Peyer's patch (tissue), 4 donors: ENCODE measurements around the gene ALG9. TPM values are rescaled to one million over a fixed set of nuclear protein-coding genes. Genes with fewer than 3 reads are reported as not detected.

Experiments used
- DNase-seq, 3 donors: peaks; one replicate each; pipeline ENCODE4 v3.0.0-alpha.2; 2017 to 2019
- H3K27ac ChIP-seq, 4 donors: fragments of 200-600 bp; sonication (generic); one replicate each; pipeline ENCODE4 v1.5.1; 2016 to 2019
- H3K27me3 ChIP-seq, 2 donors: fragments of 200-600 bp; sonication (generic); one replicate each; pipeline ENCODE4 v1.5.1; 2019
- H3K36me3 ChIP-seq, 3 donors: fragments of 200-600 bp; sonication (generic); one replicate each; pipeline ENCODE4 v1.5.1; 2016 to 2019
- H3K4me1 ChIP-seq, 4 donors: fragments of 200-600 bp; sonication (generic); one replicate each; pipeline ENCODE4 v1.5.1; 2016 to 2019
- H3K4me3 ChIP-seq, 4 donors: fragments of 200-600 bp; sonication (generic); 1 replicate in 3 of 4; 2 replicates in 1 of 4; pipeline ENCODE4 v1.5.1; 2016 to 2019; ENCODE audit warnings: mild to moderate bottlenecking in 1 of 4
- H3K9me3 ChIP-seq, 4 donors: fragments of 200-600 bp; sonication (generic); one replicate each; pipeline ENCODE4 v1.5.1; 2016 to 2019; ENCODE audit warnings: mild to moderate bottlenecking in 1 of 4
- POLR2A ChIP-seq, 2 donors: fragments of 450-650 bp; IDR thresholded peaks; one replicate each; pipeline ENCODE4 v1.5.1; 2017; ENCODE audit warnings: antibody characterized with exemption in 2 of 2, mild to moderate bottlenecking in 2 of 2, moderate library complexity in 2 of 2
- total RNA-seq, 4 donors: library from RNA; depleted of rRNA; stranded (reverse); fragments of >200 nt; gene quantifications; one replicate each; pipeline ENCODE4 v1.1.0, GENCODE V29; 2016
- TF ChIP-seq, protein P1 (sequence below), 6 experiments: fragments of 450-650 bp in 4 of 6; fragments of 200-600 bp in 2 of 6; sonication (generic) in 1 of 6; IDR thresholded peaks; one replicate each; pipeline ENCODE4 v1.5.1; 2017 to 2019; ENCODE audit warnings: antibody characterized with exemption in 6 of 6, mild to moderate bottlenecking in 3 of 6, moderate library complexity in 1 of 6

The ALG9 gene
- total RNA-seq, 4 donors from 2014 or later: 14.0 to 32.4 (median 31.7) TPM

DNA sequence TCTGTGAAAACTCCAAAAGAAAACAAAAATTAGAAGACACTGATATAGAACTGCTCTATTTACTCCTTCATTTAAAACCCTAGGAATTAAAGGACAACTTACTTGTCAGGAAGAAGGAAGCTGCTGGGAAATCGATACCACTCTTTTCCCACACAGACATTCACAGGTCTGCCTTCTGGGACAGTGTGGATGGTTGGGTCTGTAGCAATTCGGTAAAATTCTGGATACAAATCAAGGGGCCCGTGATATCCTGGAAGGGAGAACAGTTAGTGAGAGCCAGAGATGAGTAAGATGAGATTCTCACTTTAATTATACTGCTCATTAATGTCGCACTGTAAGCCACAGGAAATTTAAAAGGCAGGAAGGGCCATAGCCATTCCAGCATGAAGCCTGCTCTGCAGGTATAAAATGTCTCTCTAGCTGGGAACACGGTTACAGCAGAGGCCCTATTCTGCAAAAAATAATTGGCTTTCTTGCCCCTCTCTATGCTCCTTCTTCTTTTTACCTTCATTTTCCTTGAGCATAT is 34.0 kb downstream of the ALG9 start:
- Histone ChIP-seq H3K36me3 (peaks cover 0 to 25% (median 0%) of the 10 kb centered on the region in 3 donors), H3K4me1 (no peaks in the 10 kb centered on the region), H3K4me3 (no peak overlapping the region), H3K9me3 (no peaks in the 10 kb centered on the region), H3K27ac (no peak overlapping the region), H3K27me3 (no peaks in the 10 kb centered on the region)
- no peak for DNase-seq
- TF ChIP-seq POLR2A (IDR thresholded peaks at IDR 0.05): no peak
- TF ChIP-seq, protein P1, sequence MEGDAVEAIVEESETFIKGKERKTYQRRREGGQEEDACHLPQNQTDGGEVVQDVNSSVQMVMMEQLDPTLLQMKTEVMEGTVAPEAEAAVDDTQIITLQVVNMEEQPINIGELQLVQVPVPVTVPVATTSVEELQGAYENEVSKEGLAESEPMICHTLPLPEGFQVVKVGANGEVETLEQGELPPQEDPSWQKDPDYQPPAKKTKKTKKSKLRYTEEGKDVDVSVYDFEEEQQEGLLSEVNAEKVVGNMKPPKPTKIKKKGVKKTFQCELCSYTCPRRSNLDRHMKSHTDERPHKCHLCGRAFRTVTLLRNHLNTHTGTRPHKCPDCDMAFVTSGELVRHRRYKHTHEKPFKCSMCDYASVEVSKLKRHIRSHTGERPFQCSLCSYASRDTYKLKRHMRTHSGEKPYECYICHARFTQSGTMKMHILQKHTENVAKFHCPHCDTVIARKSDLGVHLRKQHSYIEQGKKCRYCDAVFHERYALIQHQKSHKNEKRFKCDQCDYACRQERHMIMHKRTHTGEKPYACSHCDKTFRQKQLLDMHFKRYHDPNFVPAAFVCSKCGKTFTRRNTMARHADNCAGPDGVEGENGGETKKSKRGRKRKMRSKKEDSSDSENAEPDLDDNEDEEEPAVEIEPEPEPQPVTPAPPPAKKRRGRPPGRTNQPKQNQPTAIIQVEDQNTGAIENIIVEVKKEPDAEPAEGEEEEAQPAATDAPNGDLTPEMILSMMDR (IDR thresholded peaks at IDR 0.05): no peak

DNA sequence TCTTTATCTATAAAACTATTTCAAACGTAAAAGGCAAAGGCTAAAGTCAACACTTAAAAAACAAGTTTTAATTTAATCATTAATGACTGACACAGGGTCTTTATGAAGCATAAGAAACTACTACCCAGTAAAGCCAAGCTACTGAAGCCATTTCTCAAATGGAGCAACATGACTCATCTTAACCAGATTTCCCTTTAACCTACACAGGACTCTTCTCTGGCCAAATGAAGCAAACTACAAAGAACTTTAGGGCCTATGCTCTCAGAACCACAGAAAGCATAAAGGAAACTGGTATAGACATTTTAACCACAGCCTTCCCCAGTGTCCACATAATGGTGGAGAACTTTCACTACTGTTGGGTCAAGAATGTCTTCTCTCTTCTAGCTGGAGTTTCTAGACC is 34.7 kb downstream of the ALG9 start:
- DNase-seq: no peak
- H3K4me3 ChIP-seq: no peak overlapping the region
- no peaks in the 10 kb centered on the region for H3K9me3 ChIP-seq
- H3K27ac ChIP-seq: no peak overlapping the region
- no peaks in the 10 kb centered on the region for H3K27me3 ChIP-seq
- H3K36me3 ChIP-seq: peaks cover 0 to 25% (median 0%) of the 10 kb centered on the region in 3 donors
- no peak for TF ChIP-seq POLR2A (IDR thresholded peaks at IDR 0.05)
- TF ChIP-seq, protein P1 (IDR thresholded peaks at IDR 0.05): no peak
- no peaks in the 10 kb centered on the region for H3K4me1 ChIP-seq

DNA sequence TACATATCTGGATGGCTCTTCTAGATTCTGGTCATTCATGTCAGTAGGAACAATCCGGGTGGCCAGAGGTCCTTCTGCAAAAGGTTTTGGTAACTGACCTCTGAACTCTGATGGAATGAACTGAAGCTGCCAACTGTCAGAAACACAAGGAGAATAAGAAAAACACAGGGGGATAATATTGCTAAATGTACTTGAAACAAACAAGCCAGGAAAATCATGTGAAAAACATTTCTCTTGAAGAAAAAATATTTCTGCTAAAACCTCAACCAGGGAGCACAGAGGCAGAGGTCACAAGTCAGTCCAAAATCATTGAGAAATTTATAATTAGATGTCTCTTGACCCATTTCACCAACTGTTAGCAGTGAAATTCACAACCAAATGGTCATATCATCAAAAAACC is 35.2 kb downstream of the ALG9 start:
- Histone ChIP-seq H3K27ac (no peak overlapping the region), H3K4me3 (no peak overlapping the region), H3K36me3 (peaks cover 0 to 26% (median 0%) of the 10 kb centered on the region in 3 donors), H3K27me3 (no peaks in the 10 kb centered on the region), H3K4me1 (no peaks in the 10 kb centered on the region), H3K9me3 (no peaks in the 10 kb centered on the region)
- DNase-seq: no peak
- TF ChIP-seq, protein P1 (IDR thresholded peaks at IDR 0.05): no peak
- TF ChIP-seq POLR2A (IDR thresholded peaks at IDR 0.05): no peak

DNA sequence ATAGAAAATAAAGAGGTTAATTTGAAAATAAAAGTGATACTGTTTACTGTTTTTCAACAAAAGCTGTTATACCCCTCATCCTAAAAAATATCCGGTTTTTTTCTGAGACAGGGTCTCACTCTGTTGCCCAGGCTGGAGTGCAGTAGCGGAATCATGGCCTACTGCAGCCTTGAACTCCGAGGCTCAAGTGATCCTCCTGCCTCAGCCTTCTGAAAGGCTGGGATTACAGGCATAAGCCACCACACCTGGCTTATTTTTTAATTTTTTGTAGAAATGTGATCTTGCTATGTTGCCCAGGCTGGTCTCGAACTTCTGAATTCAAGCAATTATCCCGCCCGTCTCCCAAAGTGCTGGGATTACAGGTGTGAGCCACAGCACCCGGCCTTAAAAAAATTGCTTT is 35.7 kb downstream of the ALG9 start:
- Histone ChIP-seq H3K27me3 (no peaks in the 10 kb centered on the region), H3K9me3 (no peaks in the 10 kb centered on the region), H3K27ac (no peak overlapping the region), H3K4me1 (no peaks in the 10 kb centered on the region), H3K4me3 (no peak overlapping the region), H3K36me3 (peaks cover 0 to 29% (median 0%) of the 10 kb centered on the region in 3 donors)
- no peak for DNase-seq
- no peak for TF ChIP-seq POLR2A (IDR thresholded peaks at IDR 0.05)
- TF ChIP-seq, protein P1 (IDR thresholded peaks at IDR 0.05): no peak

DNA sequence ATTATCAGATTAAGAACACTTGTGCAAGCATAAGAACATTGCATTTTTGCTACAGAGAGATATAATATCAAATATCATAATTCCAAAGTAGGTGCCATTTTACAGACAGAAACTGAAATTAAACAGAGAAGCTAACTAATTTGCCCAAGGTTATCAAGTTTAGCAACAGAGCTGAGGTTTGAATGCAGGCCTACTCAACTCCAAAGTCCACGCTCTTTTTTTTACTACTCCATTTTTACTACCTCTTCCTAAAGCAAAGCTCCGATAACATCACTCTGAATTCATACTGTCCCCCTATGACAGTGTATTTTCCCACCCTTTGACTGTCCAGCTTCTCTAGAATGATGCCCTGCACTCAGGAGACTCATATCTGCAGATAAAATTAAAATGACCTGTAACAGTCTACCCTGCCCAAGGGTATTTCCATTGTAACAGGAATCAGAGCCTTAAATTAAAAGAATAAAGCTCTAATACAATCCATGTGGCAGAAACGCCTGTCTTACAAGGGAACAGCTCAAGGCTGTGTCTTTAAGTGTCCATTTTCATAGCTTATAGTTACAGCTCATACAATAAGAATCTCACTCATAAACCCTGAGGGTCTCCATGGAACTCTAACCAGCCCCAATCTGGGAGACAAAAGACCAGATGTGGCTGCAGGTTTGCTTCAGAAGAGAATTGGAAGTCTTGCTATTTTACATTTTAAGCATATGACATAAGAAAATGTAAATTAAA is 36.8 kb downstream of the ALG9 start:
- no peak for DNase-seq
- peaks cover 0 to 29% (median 0%) of the 10 kb centered on the region in 3 donors for H3K36me3 ChIP-seq
- H3K4me1 ChIP-seq: no peaks in the 10 kb centered on the region
- H3K4me3 ChIP-seq: no peak overlapping the region
- H3K27ac ChIP-seq: no peak overlapping the region
- no peaks in the 10 kb centered on the region for H3K9me3 ChIP-seq
- TF ChIP-seq POLR2A (IDR thresholded peaks at IDR 0.05): no peak
- TF ChIP-seq, protein P1 (IDR thresholded peaks at IDR 0.05): no peak
- H3K27me3 ChIP-seq: no peaks in the 10 kb centered on the region
